GM18907 (cell line): ENCODE data around the gene PTPRQ.

Source experiments
- ATAC-seq: cut with Tn5 transposase; IDR thresholded peaks from one replicate; pipeline ENCODE4 v1.9.1; 2021; ENCODE audit warnings: mild to moderate bottlenecking, moderate library complexity; ENCODE audit not compliant: unreplicated experiment

Gene PTPRQ

DNA sequence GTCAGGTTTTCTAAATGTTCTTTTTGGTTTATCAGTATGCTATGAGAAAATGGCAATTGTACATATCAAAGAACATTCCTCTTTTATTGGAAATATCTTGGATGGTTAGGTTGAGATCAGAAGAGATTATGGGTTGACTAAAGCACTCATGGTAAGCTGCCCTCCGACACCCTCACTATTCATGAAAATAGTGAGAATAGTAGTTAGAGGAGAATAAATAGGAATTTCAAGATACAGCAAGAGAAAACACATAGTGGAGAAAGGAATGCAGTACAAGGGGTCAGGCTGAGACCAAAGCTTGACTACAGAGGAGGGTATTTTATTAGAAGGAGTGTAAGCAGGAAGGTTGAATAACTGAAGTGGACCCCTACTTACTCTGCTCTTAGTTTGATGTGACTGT lies 112.5 kb downstream of the PTPRQ start:
- ATAC-seq = no peak

DNA sequence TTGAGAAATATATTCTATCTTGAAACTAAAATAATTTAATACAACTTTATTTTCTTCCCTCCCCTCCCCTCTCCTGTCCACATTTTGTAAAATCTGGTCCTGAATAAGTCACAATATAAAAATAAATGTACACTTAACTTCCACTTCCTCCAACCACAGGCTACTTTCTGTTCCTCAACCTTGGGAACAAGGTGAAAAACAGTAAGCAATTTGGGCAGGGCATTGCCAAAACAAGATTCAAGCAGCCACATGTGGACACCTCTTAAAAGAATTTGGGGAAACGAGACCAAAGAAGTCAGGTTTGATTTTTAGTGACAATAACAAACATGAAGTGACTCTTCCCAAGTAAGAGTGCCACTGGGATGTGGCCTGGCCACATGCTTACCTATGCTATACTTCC lies 115.7 kb downstream of the PTPRQ start:
- ATAC-seq = no peak

- no peak for ATAC-seq
Observed at GRCh38 chr12:80565271-80565670, 121.2 kb downstream of the PTPRQ start.

DNA sequence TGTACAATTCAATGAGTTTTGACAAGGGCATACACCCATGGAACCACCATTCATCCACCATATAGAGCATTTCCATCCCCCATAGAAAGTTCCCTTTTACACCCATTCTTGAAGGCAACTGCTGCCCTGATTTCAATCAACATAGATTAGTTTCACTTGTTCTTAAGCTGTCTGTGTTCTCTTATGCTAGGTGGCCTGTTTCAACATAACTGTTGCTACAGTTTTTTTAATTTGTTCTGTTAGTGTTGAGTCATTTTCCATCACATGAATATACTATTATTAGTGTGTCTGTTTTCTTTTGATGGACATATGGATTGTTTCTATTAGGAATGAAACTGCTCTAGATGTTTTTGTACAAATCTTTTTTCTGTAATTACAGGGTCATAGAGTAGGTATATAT lies 123.4 kb downstream of the PTPRQ start:
- ATAC-seq = no peak

DNA sequence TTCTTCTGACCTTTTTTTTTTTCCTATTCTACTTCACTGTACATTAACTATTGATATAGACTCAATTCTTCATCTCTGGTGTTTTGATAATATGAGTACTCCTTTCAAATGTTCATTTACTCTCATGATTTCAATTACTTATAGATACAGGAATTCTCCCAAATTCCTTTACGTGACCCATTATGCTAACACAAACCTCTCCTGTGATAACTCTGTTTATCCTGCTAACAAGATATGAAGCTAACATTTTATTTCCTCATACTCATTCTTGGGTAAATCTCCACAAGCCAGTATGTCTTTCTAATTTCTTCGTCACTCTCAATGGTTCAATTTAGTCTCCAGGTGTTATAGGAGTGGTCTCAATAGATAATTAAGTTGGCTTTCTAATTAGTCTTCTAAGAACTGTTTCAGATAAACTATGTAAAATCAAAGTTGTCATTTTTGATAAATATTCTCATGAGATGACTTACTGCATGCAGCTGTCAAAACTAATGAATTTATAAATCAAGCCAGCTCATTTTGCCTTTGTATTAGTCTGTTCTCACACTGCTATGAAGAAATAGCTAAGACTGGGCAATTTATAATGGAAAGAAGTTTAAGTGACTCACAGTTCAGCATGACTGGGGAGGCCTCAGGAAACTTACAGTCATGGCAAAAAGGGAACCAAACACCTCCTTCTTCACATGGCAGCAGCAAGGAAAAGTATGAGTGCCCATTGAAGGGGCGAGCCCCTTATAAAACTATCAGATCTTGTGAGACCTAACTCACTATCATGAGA lies 132.8 kb downstream of the PTPRQ start:
- no peak for ATAC-seq

DNA sequence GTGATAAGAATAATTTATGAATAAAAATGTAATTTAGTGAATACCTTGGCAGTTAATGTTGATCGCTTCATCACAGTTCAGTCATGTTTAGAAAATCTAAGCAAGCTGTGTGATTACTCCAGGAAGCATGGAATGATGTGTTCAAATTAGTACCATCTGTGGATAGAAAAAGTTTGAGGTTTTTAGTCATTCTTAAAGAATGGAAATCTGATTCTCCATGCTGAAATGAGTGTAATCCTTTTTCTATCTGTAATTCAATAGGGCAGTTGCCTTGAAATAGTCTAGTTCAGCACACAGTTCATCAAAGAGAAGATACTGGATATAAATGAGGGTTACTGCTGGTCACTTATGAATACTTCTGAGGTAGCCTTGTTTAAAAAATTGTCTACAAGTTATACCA lies 136.2 kb downstream of the PTPRQ start:
- ATAC-seq = no peak

DNA sequence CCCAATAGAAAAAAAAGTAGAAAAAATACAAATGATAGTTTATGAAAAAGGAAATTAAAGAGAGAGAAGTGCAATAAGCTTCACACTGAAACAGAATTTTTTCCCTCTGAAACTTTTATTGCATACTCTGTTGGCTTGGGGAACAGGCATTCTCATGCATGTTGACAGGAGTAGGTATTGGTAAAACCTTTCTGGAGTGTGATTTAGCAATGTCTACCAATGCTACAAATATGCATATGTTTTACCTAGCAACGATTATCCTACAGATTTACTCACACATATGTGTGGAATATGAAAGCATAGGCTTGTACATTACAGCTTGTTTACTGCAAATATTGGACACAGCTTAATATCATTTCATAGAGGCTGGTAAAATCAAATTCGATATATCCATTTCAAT lies 137.7 kb downstream of the PTPRQ start:
- no peak for ATAC-seq

DNA sequence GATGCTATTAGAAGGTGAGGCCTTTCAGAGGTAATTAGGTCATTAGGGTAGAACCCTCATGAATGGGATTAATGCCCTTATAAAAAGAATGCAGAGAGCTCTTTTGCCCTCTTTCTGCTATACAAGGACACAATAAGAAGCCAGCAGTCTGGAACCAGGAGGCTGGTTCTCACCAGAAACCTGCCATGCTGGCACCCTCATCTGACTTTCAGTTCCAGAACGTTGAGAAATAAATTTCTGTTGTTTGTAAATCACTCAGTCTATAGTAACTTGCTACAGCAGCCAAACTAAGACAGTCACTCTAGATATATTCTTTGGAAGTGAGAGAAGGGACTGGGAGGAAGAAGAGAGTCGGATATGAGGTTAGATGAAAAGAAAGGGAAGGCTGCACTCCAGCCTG lies 138.4 kb downstream of the PTPRQ start:
- ATAC-seq = no peak

- ATAC-seq = no peak
Observed at GRCh38 chr12:80589077-80589476, 145.0 kb downstream of the PTPRQ start.

- no peak for ATAC-seq
Observed at GRCh38 chr12:80590085-80590484, 146.1 kb downstream of the PTPRQ start.

DNA sequence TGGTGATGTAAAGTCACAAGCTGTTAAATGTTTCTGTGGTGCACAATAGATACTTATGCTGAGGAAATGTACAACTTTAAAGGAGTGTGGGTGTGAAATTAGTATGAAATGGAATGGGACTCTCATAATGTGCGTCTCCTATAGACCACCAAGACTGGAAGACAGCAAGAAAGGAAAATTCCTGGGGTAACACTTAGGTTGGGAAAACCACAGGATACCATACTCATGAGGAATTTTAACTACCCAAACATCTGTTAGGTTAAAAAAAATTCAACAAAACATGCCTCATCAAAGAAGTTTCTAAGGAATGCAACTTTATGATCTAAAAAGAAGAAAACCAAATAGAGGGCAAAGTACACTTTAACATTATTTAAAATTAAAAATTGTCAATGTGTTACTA lies 149.7 kb downstream of the PTPRQ start:
- no peak for ATAC-seq

DNA sequence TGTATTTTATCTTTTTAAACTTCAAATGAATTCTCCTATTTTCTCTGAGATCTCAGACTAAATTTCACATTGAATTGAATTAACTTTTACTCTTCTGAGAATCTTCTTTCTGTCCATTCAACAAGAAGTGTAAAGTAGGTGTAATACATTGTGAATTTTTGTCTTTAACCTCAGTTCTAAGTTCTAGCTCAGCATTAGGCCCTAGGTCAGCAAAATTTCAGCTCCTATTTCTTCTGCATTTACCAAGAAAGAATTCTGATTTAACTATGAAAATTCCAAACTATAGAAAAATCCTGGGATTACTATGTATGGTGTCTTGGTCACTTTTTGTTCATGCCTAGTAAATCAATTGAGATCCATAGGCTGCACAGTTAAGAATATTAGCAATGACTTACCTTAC lies 152.5 kb downstream of the PTPRQ start:
- ATAC-seq = no peak

DNA sequence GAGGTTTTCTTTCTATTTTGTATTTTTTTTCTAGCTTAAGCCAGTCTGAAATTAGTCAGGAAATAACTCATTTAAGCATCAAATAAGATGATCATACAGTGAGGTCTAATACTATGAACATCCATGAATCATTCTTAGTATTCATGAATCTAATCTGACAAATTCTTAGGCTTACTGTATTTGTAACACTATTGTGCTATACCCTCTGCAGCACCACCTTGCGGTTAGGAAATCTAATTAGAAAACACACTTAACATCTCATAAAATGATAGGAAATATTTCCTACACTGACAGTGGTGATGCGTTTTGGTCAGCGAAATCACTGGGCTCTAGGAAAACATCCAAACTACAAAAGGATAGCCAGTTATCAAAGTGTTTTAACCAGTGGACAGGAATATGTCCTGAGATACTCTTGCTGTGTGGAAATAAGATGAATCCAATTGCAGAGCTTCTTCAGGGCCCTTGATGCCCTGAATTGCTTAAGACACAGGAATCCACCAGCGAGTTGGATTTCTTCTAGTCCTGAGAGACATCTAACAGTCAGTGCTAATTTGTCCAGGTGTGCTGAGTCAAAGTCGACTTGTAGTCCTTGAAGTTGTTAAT lies 154.1 kb downstream of the PTPRQ start:
- ATAC-seq = no peak

GRCh38 chr12:80602455-80602854 lies 158.4 kb downstream of the PTPRQ start:
- no peak for ATAC-seq

GRCh38 chr12:80607361-80608135 lies 163.5 kb downstream of the PTPRQ start:
- ATAC-seq = no peak

GRCh38 chr12:80617733-80618132 lies 173.7 kb downstream of the PTPRQ start:
- ATAC-seq = no peak

DNA sequence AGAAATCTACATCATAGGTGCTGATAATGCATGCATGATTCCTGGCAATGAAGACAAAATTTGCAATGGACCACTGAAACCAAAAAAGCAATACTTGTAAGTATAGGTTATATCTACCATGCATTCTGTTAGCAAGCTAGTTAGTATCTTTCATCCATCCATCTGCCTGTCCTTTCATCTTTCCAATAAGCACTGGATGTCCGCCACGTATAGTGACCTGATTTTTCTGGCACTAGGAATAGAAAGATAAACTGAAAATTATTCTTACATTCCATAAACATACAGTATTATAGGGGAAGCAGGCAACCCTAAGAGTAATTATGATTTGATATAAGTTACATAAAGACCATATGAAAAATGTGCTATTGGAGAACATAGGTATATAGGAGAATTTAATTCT lies 176.2 kb downstream of the PTPRQ start:
- no peak for ATAC-seq

DNA sequence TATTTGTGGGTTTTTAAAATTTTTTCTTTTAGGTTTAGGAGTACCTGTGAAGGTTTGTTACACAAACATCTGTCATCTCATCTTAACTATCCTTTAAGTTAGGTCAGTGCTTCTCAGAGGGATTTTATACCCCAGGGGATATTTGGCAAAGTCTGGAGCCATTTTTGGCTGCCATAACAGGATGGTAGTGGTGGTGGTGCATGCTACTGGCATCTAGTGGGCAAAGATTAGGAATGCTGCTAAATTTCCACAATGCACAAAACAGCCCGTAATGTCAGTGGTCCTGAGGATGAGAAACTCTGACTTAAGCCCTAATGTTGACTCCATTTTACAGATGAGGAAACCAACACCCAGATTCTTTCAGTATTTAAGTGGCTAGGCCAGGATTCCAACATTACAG lies 178.2 kb downstream of the PTPRQ start:
- ATAC-seq = no peak

GRCh38 chr12:80625051-80625450 lies 181.0 kb downstream of the PTPRQ start:
- no peak for ATAC-seq

DNA sequence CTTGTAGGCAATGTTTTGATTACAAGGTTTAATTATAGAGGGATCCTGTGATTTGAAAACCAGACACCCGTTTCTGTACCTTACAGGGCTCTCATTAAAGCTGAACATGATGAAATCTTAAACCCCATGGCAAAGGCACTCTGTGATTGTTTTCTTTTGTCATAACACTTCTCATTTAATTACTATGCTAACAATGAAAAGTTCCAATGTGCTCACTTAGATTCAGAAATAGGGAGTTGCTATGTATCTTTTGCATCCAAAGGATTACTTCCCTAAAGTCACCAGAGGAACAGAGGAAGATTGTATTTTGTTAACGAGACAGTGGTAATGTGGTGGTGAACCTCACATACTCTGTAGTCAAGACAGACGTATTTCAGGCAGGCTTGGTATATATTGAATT lies 181.9 kb downstream of the PTPRQ start:
- no peak for ATAC-seq

DNA sequence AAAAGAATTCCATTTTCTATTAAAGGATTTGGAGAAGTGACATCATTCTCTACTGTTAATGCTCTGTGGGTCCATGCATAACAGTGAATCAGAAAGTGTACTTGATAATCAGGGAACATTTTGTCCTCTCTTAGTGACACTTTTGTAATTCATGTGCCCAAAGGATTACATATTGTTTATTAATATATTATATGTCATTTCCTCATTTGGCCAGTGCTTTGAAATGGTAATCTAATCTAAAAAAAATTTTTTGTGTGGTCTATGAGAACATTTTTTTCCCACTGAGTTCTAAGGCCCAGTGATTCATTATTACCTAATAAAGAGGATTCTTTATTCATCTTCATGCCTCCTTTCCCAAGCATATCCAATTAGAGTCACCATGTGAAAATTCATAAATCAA lies 183.7 kb downstream of the PTPRQ start:
- ATAC-seq = no peak

DNA sequence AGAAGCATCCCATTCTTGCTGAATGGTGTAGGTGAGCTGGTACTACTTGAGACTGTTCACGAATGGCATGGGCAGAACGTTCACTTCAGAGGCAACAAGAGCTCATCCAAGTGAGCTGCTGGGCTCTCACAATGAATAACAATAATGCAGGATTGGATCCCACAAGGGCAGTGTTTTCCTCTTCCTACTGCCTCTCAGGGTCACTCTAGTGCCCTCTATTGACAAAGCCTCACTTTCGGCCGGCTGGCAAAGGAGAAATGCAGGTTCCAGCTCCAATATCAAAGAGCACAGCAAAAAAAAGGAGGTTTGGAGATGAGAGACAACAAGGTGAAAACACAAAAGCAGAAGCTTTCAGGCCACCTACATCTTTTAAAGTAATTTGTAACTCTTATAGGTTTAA lies 188.8 kb downstream of the PTPRQ start:
- ATAC-seq = no peak
